GM21723 (cell line): ENCODE results near the gene SMAP2.

Experiments used
- ATAC-seq: cut with Tn5 transposase; IDR thresholded peaks from one replicate; pipeline ENCODE4 v1.9.1; 2021; ENCODE audit warnings: mild to moderate bottlenecking, moderate library complexity; ENCODE audit not compliant: unreplicated experiment

SMAP2 gene

DNA sequence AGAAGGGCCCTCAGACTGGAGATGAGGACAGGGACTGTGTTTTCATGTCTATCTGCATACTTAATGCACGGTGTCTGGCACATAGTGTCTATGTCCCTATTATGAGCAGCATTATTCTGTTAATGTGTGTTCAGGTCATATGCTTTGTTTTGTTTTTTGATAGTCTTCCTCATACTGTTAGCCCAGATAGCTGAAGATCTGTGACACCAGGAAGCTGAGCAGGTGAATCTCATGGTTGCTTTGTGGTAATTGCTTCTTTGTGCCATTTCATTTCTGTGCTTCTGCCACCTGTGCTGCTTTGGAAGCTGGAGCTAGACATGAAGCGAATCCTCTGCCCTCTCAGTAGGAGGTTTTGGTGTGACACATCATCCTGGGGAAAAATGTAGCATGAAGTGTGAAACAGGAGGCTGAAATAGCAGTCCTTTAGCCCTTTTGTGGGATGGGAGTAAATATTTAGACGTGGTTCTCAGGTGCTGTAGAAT lies 15.8 kb downstream of the SMAP2 start:
- ATAC-seq: no peak

DNA sequence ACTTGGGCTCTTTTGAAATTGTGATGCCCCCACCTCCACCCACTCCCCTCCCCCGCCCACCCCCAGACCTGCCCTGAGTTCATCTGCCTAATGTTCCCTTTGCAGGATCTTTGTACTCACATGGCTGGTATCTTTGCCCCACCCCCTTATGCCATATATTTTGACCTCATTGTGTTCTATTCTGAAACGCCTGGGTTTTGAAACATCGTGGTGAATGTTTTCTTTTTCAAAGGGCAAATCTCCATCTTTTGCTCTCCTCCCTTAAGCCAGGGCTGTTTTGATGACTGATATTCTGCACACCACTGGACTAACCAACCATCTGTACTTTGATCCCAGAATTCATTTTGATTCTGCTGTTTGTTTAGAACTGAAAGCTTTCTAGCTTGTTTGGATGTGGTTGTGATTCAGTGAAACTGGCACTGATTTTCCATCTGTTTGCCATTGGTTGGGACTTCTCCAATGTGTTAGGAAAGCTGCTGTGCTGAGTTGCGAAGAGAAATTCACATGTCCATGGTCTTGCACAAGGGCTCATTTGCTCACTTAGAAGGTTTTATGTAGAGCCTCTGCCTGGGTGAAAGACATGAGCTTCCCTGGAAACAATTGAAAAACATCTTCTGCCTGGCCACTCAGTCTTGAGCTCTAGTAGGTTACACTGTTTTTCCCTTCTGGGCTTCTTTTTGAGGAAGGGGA lies 16.5 kb downstream of the SMAP2 start:
- no peak for ATAC-seq

DNA sequence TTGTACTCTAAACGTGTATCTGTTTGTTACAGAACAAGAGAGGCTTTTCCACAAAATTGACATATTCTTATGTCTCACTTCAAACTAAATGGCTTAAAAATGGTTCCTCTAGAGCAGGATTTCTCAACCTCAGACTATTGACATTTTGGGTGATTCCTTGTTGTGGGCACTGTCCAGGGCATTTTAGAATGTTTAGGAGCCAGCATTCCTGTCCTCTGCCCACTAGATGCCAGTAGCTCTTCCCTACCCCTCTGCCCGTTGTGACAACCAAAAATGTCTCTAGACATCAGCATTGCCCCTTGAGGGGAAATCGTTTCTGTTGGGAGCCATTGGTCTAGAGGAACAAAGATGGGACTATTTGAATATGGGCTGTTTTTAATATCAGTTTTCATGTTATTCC lies 17.3 kb downstream of the SMAP2 start:
- ATAC-seq: no peak

DNA sequence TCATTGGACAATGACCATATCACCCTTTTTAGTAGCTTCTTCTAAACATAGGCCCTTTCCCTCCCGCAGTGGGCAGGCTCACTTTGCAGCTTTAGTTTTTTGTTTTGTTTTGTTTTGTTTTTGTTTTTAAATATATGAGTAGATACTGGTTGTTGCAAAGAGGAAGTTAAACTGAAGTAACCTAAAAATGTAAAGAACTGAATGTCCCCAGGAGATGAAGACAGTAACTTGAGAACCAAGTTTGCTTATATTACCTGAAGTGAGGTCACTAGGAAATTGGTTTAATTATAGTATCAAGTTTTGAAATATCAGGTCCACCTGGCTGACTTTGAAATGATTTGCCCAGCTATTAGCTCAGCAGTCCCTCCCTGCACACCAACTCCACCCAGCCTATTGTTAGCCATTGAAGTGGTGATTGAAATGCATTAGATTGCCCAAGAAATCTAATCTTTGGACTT lies 18.2 kb downstream of the SMAP2 start:
- peak; percentile 51 for ATAC-seq

DNA sequence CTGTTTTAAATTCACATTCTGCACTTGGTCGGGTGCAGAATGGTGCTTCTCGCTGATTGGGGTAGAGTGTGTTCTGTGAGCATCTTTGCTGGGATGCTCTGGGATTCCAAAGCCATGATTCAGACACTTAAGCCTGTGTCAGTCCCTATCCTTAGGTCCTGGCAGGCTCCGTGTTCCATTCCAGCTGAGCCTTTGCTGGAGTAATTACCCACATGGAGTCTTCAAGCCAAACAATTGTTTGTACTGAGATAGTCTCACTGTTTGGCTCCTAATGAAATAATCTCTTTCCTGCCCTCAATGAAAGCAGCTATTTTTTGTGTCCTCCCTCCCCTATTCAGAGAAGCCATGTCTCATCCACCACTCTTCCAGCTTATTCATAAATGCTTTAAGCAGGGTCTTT lies 18.7 kb downstream of the SMAP2 start:
- no peak for ATAC-seq

DNA sequence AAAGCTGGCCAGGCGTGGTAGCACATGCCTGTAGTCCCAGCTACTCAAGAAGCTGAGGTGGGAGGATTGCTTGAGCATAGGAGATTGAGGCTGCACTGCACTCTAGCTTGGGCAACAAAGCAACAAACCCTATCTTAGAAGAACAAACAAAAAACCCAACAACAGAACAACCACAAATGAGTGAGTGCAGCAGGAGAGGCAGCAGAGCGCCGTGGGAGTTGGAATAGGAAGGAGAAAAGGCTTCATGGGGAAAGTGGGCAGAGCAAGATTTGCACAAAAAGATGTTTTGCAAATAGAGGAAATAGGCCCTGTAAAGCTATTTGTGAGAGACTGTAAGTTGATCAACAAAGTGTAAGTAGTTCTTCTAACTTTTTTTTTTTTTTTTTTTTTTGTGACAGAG lies 19.6 kb downstream of the SMAP2 start:
- no peak for ATAC-seq

DNA sequence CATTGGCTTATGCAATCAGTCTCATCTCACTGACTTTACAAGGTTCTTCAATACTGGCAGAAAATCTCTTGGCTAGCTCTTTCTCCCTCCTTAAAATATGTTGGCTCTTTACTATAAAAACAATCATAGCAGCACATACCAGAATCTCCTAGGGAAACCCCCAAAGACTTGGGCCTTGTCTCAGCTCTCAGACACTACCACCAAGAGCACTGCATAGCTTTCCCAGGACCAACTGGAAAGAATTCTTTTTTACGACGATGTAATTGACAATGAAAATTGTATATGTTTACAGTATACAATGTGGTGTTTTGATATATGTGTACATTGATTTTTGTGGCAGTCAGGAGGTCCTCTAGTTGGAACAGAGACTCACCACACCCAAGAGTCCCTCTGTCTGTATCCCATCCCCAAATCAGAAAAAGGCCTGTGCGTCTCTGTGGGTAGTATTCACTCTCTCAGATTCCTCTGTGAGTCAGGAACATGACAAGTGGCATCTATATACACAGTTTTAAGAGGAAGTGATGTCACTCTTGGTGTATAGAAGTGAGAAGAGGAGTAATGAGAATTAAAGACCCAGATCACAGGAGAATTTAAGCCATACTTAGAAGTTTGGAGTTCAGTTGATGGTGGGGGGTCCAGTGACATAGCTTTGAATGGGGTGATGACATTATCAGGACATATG lies 21.1 kb downstream of the SMAP2 start:
- ATAC-seq: no peak

DNA sequence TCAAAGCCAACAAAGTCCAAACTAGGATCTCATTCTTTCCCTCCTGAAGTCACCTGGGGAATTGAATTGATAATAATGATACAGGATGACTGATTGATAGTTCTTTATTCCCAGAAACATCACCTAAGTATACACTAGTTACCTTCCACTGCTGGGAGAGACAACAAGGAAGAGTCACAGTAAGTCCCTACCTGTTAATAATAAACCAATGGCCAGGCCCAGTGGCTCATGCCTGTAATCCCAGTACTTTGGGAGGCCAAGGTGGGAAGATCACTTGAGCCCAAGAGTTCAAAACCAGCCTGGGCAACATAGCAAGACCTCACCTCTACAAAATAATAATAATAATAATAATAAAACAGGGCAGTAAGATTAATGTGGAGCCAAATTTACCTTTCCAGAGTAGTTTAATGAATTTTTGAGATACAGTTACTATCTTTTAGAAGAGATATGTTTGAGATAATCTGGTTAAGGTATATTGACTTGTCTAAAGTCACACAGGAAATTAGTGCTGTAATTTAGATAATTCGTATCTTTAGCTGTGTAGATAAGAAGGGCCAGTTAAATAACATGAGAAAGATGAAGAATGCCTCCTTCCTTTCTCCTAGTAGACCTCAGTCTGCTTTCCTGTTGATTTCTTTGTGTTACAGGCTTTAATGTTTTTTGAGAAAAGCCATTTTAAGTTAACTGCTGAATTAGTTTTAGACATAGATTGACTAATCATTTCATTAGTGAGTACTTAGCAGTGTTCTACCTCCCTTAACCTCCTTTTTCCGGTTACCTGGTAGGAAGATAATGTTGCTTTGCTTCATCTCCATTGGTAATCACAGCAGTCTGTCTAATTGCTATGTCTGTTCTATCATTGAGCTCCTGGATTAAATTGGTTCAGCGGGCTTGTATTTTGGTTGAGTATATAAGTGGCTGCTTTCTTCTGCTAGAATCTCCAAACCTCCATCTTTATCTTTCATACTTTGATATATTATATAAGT lies 22.0 kb downstream of the SMAP2 start:
- ATAC-seq: no peak

DNA sequence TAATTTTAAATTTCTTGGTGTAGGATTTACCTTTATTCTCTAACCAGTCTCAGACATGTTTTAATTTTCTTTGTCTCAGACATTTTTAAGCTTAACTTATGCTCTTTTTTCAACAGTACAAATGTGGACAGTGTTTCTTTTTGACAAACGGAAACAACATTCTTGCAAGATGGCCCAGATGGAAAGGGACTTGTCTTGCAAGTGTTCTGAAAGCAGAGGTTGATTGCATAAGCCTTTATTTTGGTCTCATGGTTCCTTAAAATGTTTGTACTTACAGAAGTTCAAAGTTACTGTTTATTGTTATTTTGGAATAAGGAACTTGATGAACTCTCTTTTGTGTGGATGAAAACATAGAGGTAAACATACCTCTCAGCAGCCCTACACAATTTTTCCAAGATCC lies 22.9 kb downstream of the SMAP2 start:
- no peak for ATAC-seq

DNA sequence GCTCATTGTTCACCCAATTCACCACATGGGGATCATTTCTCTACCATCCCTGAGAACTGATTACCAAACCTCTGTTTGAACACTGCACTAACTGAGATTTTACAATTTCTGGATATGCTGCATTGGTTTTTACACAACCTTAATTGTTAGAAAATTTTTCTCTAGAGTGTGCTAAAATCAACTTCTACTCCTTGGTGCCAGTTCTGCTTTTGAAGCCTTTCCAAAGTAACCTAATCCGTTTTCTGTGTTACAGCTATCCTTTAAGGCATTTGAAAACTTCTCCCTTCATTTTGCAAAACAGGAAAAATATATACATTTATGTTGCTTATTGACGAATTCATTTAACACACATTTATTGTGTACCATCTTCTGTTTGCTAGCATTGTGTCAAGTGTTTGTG lies 23.7 kb downstream of the SMAP2 start:
- ATAC-seq: no peak

DNA sequence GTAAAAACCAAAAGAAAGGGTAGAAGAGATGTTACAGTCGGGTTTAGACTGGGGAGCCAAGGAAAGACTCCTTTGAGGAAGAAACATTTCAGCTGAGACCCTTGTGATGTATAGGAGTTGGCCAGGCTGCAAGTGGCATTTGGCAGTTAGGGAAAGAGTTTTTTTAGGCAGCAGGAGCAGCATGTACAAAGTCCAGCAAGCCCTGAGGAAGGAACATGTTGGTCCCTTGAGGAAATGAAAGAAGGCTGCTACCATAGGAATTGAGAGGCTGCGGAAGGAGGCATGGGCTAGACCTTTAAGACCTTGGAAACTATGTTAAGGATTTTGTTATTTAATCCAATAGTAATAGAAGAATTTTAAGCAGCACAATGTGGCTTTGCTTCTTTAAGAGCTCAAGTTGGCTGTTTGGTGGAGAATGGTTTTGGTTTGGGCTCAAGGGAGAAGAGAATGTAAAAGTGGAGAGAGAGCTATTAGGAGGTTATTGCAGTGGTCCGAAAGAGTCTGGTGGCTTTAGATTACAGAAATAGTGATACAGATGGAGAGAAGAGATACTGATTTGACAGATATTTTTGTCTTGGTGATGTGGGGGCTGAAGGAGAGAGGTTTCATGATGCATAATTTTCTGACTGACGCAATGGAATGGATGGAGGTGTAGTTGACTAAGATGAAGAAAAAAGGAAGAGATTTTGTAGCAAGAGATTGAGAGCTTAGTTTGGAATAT lies 26.6 kb downstream of the SMAP2 start:
- ATAC-seq: peak; percentile 56

DNA sequence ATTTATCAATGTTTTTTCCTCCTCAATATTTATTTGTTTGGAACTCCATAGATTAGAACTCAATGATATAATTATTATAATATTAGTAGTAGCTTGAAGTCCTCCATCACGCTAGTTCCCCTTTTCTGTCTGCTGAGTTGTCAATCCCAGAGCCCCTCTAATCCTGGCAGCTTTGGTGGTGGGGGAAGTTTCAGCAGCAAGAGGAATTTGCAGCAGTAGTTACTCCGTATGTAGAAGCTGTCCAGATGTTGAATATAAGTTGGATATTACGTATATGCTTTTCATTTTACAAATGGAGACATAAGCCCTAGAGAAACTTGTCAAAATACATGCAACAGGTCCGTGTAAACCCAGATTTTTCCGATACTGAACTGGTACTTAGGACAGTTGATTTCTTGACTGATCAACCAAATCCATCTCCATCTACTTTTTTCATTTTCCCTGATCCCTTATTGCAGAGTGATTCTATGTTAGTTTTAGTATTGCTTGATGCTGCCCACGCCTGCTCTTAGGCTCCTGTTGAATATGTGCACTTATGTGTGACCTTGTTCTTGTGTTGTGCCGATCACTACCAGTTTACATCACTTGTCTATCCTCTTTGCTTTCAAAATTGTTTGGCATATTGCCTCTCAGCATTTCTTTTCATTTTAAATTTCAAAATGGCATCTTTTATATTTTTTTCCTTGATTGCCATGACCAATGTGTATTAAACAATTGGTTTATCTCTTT lies 28.1 kb downstream of the SMAP2 start:
- ATAC-seq: no peak

DNA sequence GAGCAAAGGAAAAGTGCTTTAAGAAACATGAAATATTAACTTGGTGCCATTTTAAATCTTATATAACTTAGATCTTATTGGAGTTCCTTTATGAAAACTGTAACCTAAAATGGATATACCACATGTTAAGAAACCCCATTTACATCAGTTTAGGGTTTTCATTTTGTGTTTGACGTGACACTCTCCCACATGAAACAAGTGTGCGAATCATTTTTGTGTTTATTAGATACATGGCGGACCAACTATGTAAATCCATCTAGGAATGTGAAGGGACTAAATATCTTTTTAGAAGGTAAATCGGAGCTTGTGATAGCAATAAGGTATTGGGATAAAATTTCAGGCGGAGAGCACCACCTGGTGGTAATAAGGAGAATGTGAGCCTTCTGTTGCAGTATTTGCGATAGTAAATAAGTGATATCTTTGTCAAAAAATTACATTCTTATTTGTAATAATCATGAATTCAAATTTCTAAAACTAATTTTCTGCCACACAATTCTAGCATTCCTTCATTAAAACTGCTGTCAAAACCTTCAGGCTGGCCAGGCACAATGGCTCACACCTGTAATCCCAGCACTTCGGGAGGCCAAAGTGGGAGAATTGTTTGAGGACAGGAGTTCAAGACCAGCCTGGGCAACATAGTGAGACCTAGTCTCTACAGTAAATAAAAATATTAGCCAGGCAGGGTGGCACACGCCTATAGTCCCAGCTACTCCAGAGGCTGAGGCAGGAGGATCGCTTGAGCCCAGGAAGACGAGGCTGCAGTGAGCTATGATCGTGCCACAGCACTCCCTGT lies 31.3 kb downstream of the SMAP2 start:
- no peak for ATAC-seq

DNA sequence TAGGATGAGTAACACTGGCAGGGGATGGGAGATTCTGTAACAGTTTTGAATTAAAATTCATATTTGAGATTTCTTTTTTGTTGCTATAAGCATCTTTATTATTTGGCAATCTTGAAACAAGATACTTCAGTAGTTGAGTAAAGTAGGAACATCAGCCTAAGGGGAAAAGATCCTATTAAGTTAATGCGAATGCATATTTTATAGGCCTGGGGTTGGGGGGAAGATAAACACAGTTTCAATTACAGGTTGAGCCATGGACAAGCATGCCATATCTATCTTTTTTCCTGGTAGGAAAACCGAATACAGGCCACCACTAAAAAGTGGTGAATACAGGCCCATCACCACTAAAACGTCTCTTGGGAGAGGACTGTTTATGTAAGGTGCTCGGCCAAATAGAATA lies 32.3 kb downstream of the SMAP2 start:
- ATAC-seq: no peak

DNA sequence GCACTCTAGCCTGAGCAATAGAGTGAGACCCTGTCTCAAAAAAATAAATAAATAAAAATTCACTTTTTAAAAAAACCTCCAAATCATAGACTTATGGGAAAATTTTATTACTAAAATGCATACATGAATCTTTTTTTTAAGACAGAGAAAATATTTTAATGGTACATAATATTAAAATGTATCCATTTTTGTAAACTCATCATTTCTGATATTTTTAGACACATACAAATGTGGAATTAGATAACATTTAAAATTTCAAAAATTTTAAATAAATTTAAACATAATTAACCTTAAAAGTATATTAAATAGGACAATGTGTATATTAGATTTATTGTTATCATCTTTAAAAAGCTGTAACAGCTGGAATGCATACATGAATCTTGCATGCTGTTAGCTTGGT lies 33.9 kb downstream of the SMAP2 start:
- no peak for ATAC-seq

DNA sequence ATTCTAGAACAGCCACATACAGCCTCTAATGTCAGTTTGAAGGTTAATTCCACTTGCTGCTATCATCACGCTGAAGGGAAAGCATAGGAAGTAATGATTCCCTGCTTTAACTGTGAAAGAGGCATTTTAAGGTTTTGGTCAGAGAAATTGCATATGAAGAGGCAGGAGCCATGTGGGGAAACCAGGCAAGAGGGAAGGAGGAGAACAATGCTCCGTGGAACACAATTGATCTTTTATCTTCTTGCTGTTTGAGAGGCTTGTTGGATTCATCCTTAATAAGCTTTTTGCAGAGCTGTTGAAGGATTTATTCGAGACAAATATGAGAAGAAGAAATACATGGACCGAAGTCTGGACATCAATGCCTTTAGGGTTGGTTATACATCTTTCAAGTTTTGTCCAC lies 35.9 kb downstream of the SMAP2 start:
- ATAC-seq: no peak

DNA sequence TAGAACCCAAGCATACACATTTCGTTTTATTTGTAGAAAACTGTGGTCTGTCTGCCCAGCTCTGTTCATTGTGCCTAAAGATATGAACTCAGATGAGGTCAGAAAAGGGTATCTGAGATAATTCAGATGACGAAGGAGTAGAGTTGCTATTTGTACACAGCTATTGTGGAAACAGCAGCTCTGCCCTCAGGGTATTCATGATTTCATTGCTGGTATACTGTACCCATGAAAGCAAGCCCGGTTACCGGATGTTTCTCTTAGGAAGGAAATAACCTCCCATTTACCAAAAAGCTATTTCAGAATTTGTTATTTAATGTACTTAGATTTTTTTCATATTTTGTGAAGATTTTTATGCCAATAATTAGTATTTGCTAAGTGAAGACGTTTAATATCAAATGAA lies 37.8 kb downstream of the SMAP2 start:
- no peak for ATAC-seq

DNA sequence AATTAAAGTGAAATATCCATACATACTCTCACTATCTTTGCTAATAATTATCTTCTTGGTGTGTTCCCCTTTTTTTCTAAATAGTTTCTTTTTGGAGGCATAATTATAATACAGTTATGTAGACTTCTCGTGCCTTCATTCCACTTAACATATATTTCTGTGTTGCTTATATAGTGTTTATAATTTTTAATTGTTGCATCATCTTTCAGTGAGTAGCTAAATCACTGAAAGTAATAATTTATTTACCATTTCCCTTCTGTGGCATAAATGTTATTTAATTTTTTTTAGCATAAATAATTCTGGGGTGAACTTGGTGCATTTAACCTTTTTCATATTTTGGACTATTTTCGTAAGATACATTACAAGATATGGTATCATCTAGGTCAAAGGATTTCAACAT lies 38.3 kb downstream of the SMAP2 start:
- no peak for ATAC-seq

DNA sequence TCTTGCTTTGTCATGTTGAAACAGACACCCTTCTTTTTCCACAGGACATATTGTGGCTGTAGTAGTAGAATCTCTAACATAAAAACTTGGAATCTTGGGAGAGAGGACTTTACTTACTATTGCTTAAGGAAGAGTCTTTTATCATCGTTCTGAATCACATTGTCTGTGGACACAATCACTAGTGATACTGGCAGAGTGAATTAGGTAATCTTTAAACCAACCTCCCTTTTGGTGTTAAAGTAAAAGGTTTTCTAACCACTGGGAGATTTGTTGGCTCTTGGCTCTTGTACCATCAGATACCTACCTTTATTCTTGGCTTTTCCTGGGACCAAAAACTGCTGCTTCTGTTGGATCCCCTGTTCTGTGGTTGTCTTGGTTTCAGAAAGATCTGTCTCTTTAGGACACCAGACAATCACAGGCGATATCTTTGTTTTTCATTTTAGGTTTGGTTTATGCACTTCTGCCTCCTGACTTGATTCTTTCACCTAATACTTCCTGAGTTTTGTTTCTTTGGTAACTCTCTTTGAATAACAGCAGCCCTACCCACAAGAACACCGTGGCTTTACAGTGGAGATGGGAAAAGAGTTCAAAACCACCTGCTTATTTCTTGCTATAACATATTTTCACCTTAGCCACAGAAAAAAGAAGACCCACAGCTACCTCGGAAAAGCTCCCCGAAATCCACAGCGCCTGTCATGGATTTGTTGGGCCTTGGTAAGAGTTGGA lies 40.2 kb downstream of the SMAP2 start:
- no peak for ATAC-seq
